Posterior vena cava (tissue), 2 donors: Measurements from ENCODE around the gene TCERG1L. TPM values are rescaled to one million over a fixed set of nuclear protein-coding genes. Genes with fewer than 3 reads are reported as not detected.

Experiments
- DNase-seq: peaks from one replicate; pipeline ENCODE4 v3.0.0-alpha.2; 2020; ENCODE audit warnings: low spot score
- intact Hi-C, 2 donors: fragments of 100-400 bp; cut with DNase I; formaldehyde crosslinking; loops; one replicate each; pipeline versions ENCODE4 v1.14.1 to v1.14.2; 2022 to 2023
- total RNA-seq, 2 donors: library from RNA; stranded (reverse); fragmentation: NEBNext Ultra II Directional; extraction: Animal tissue kit (Norgen Biotek cat#: 25700); gene quantifications; one replicate each; pipeline ENCODE4 v1.2.1, GENCODE V29; 2021
- donor health status: DM: yes; HTN: yes; CAD: no.
- donor health status: DM: yes; HTN: yes; CAD: no.

The TCERG1L gene
- total RNA-seq, 2 donors from 2014 or later, result not detected

DNA sequence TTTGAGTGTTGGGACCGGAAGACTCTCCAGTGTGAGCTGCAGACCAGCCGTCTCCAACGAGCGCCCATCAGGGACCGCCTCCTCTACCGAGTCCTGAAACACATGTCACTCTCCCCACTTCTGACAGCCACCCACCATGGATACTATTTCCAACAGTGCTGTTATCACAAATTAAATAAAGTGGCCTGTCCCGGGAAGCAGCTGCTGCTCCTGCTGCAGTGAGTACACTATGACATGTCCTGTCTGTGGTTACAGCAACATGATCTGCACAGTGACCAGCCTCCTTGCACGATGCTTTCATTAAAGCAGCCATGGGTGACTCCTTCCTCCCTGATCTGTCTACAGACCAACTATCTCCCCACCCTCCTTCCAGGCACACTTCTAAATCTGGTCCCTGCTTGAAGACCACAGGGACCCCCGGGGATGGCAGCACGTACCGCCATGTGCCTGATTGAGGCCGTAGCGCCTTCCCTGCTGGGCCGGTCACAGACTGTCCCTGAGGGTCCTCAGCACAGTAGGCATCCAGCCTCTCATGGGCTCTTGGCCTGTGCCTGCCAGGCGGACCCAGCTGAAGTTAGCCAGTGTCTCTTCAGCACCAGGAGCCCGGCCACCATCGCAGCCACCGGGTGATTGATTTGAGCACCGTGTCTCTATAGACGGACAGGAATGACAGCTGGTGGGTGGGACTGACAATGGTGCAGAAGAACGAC, 58.8 kb downstream of the TCERG1L start:
- peak; percentile 76 for DNase-seq
- intact Hi-C loops, result no loop called here

- peak; percentile 59 for DNase-seq
- intact Hi-C loops, result no loop called here
These were observed 60.4 kb downstream of the TCERG1L start for GRCh38 chr10:131251146-131251541.

- intact Hi-C loops, result no loop called here
These were observed 60.9 kb downstream of the TCERG1L start for GRCh38 chr10:131250454-131251145.

DNA sequence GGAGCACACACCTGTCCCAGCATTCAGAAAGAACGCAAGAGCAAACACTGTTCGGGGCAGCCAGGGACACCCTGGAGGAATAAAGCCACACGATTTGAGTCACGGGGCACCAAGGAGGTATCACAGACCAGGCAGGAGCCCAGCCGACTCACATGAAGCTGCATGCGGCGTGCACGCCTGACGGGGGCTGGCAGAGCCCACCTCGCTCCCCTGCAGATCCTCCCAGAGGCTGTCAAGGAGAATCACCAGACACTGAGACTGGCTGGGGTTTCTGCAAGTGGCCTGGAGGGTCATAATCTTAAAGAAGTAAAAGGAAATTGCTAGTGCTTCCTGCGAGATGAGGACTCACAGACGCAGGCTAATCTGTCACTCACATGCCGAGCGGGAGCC, 61.6 kb downstream of the TCERG1L start:
- no peak for DNase-seq
- intact Hi-C loops, result no loop called here

More at GRCh38 chr10:131250454-131251145, 60.9 kb downstream of the TCERG1L start:
- peak; percentile 57 for DNase-seq

DNA sequence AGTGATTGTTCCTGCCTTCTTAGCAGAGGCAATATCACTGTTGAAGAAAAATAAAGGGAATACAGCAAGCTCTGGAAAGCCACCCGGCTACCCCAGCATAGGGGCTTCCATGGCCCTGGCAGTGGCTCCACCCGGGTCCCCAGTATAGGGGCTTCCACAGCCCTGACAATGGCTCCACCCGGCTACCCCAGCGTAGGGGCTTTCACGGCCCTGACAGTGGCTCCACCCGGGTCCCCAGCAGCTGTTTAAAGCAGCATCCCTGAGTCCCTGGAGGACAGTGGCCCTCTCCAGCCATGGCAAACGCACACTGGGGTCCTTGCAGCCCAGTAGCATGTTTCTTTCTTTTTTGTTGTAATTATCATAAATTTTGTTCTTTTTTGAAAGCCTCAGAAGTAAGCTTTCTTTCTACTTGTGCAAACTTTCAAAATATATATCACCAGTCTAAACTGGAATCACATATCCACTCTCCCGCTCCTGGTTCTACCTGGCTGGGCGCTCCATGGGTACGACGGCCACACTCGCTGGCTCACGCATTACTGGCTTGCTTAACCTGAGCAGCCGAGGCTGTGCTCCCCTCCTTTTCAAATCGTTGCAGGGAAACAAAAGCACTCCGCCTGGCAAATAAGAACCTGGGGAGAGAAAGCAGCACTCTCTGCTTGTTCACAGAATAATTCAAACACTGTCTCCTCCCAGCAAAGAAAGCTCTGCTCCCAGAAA, 62.1 kb downstream of the TCERG1L start:
- intact Hi-C loops, result no loop called here
- peak; percentile 71 for DNase-seq

- intact Hi-C loops, result no loop called here
- peak; percentile 71 for DNase-seq
These were observed 63.0 kb downstream of the TCERG1L start for GRCh38 chr10:131248376-131249165.

DNA sequence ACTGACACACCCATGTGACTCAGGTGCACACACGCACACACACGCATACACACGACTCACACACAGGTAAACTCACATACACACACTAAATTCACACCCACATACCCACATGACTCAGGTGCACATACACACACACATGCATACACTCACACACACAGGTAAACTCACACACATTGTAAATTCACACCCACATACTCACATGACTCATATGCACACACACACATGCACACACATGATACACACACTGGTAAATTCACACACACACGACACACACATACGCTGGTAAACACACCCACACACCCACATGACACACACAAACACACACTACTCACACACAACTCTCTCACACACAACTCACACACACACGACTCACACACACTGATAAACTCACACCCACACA, 63.6 kb downstream of the TCERG1L start:
- DNase-seq, result no peak
- intact Hi-C loops, result no loop called here

DNA sequence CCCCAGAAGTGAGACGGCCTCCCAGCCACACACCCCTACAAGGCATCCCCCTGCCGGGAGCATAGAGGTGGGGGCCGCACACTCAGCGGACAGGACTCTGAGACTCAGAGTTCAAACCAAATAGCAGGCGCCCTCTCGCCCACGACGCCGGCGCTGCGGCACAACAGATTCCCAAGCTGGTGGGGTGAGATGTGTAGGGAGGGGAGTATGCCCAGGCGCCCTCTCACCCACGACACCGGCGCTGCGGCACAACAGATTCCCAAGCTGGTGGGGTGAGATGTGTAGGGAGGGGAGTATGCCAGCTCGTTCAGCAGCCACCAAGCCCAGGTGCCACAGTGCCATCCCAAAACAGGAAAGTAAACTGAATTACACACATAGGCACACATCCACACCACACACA, 64.7 kb downstream of the TCERG1L start:
- intact Hi-C loops, result no loop called here
- DNase-seq, result peak; percentile 74

DNA sequence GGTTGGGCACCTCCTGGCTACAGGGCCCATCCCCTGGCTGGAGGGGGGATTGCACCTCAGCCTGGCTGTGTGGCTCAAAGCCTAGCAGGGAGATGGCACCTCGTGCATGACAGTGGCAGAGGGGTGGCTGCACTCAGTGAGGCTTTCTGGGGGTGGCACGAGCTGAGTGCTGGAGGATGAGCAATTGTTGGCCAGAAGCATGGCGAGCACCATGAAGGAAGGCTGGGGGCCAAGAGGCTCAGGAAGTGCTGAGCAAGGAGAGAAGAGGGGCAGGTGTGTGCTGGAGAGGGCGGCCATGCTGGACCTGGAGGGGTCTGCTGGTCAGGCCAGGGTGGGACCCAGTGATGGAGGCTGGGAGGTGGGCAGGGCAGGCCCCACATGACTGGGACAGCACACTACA, 65.4 kb downstream of the TCERG1L start:
- DNase-seq, result no peak
- intact Hi-C loops, result no loop called here

DNA sequence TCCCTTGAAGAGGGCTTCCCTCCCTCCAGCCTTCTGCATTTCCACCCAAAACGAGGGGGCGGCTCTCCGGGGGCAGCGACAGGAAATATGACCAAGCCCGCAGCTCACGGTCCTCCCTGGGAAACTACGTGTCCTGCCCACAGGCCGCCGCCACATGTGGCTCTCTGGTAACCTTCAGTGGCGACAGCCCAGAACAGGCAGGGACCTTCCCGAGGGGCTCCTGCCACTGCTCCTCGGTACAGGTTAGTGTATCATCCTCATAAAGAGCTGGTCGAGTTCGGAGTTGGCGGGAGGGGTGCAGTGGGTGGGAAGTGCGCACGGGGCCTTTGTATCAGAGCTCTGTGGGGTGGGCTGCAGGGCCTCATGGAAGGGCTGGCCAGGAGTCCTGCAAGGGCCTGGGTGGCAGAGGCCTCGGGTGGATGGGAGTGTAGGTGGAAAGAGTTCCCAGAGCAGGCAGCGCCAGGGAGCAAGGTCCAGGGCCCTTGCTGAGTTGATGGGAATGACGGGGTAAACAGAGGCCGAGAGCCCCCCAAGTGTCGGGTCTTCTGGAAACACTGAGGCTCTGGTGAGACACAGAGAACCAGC, 66.0 kb downstream of the TCERG1L start:
- intact Hi-C loops, result no loop called here
- DNase-seq, result peak; percentile 57

DNA sequence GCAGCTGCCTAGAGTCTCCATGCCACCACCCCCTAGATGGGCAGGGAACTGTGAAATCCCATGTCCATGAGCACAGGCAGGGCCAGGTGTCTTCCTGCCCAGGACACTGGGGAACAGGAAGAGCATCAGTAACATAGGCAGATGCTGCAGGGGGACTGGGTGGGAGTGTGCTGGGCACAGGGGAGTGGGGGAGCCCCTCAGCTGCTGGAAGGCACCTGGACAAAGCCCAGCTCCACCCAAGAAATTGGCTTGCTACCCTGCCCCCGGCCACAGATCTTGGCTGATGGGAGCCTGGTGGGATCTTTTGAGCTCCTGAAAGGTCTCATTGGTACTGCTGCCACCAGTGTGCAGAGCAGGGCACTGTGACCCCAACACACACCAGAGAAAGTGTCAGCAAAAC, 66.7 kb downstream of the TCERG1L start:
- peak; percentile 53 for DNase-seq
- intact Hi-C loops, result no loop called here

DNA sequence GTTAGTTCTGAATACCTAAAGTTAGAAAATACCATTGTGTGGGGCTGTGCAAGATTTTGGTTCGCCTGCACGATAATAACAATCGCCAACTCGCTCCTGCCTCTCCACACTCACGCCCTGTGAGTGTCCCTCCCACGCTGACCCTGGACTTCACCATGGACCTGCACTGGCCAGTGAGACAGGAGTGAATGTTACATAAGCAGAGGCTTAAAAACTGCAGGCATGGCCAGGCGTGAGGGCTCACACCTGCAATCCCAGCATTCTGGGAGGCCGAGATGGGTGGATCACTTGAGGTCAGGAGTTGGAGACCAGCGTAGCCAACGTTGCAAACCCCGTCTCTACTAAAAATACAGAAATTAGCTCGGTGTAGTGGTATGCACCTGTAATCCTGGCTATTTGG, 68.4 kb downstream of the TCERG1L start:
- intact Hi-C loops, result no loop called here
- DNase-seq, result peak; percentile 58

GRCh38 chr10:131242007-131242406, 69.5 kb downstream of the TCERG1L start:
- intact Hi-C loops, result no loop called here
- peak; percentile 66 for DNase-seq

DNA sequence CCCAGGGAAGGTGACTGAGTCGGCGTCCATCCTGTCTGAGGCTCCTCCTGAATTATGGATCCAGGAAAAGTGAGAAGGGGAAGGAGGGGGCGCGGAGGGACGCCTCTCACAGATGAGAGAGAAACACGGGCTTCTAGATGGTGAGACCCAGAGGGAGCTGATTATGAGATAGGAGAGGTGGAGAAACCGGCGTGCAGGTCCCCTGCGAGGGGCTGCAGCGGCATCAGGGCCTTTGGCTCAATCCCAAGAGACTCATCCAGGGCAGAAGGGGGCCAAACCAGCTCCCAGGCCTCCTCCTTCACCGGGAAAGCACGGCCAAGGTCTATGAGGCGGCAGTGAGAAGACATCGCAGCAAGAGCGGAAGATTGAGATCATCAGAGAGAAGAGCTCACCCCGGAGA, 70.8 kb downstream of the TCERG1L start:
- DNase-seq, result no peak
- intact Hi-C loops, result no loop called here

GRCh38 chr10:131239926-131240325, 71.6 kb downstream of the TCERG1L start:
- intact Hi-C loops, result no loop called here
- no peak for DNase-seq

DNA sequence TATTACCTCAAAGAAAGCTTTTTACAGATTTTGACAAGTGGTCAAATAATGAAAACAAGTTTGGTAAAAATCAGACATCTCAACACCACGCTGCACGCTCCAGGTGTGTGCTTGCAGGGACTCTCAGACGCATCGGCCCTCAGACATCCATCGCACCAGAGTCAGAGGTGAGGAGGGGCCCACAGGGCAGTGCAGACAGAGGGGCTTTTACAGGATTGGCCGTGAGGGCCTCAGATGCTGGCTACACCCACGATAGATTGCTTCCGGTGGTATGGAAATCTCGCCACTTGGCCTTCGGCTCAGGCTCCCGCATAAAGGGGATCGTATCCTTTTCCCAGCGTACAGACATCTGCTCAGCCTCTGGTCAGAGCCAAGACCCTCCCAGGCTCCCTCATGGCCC, 72.1 kb downstream of the TCERG1L start:
- intact Hi-C loops, result no loop called here
- no peak for DNase-seq

DNA sequence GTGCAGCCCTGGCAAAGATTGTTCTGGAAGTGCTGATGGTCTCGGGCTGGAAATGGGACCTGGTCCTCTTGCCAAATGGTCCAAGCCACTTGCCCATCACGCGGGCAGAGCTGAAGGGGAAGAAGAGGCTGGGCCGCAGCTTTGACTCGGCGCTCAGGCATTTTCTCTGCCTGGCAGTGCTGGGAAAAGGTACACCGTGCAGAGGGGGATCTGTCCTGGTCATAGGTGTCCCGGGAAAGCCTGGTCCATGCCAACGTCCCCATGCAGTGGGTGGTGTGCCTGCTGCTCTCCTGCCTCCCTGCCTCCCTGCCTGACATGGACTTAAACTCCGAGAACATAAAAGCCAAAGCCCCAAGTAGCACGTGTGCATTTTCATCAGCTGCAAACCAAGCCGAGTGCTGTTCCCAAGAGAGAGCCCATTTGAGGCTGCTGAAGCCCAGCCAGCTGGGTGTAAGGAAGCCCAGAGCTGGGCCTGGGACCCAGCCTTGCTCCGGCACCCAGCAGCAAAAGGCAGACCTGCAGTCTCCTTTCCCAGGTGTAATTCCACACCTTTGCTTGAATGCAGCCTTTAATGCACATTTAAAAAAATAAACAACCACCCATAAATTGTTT, 72.7 kb downstream of the TCERG1L start:
- intact Hi-C loops, result no loop called here
- DNase-seq, result no peak

DNA sequence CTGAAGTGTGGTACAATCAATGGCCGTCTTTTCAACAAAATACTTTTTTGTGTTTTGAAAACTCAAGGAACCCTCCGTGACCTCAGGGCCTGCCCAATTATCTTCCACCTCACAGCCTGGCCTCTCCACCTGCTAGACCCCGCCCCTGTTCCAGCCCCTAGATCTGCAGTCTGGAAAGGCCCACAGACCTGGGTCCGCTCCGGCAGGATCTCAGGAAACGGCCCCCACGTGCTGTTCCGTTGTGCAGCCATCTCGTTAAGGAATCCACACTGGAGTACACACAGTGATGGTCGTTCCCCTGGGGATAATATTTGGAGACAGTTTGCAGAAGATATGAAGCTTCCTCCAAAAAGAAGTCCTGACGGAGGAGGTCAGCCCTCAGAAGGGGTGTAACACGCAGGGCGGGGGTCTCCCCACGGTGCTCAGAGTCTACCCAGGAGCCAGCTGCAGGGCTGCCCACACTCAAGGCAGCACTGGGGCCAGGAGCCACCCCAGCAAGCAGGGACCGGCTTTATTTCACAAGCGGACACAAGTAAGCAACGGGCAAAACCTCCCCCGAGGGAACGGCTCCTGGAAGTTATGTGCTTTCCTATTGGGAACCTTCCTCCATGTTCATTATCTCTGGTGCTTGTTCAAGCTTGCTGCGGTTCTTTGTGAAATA, 73.4 kb downstream of the TCERG1L start:
- intact Hi-C loops, result no loop called here
- no peak for DNase-seq
